HEK293T (cell line): ENCODE data around the gene RAD51B.

Experiments
- BHLHE40 ChIP-seq: fragments of 450-650 bp; IDR thresholded peaks from 2 replicates; pipeline ENCODE4 v1.6.1; 2016; ENCODE audit warnings: mild to moderate bottlenecking, moderate library complexity, borderline replicate concordance
- ELF4 ChIP-seq: fragments of 450-650 bp; IDR thresholded peaks from 2 replicates; pipeline ENCODE4 v1.6.1; 2017; ENCODE audit warnings: antibody characterized with exemption
- FOXK2 ChIP-seq: fragments of 450-650 bp; IDR thresholded peaks from 2 replicates; pipeline ENCODE4 v1.6.1; 2016; ENCODE audit warnings: mild to moderate bottlenecking
- FOXM1 ChIP-seq: fragments of 450-650 bp; IDR thresholded peaks from 2 replicates; pipeline ENCODE4 v1.6.1; 2017; ENCODE audit warnings: mild to moderate bottlenecking, borderline replicate concordance
- LEF1 ChIP-seq: fragments of 450-650 bp; IDR thresholded peaks from 2 replicates; pipeline ENCODE4 v1.6.1; 2017; ENCODE audit warnings: mild to moderate bottlenecking, borderline replicate concordance
- NFRKB ChIP-seq: fragments of 450-650 bp; IDR thresholded peaks from 2 replicates; pipeline ENCODE4 v1.6.1; 2016; ENCODE audit warnings: mild to moderate bottlenecking, moderate library complexity
- SP1 ChIP-seq: fragments of 450-650 bp; IDR thresholded peaks from 2 replicates; pipeline ENCODE4 v1.6.1; 2017
- SUZ12 ChIP-seq: fragments of 450-650 bp; IDR thresholded peaks from 2 replicates; pipeline ENCODE4 v1.6.1; 2016; ENCODE audit warnings: mild to moderate bottlenecking

DNA sequence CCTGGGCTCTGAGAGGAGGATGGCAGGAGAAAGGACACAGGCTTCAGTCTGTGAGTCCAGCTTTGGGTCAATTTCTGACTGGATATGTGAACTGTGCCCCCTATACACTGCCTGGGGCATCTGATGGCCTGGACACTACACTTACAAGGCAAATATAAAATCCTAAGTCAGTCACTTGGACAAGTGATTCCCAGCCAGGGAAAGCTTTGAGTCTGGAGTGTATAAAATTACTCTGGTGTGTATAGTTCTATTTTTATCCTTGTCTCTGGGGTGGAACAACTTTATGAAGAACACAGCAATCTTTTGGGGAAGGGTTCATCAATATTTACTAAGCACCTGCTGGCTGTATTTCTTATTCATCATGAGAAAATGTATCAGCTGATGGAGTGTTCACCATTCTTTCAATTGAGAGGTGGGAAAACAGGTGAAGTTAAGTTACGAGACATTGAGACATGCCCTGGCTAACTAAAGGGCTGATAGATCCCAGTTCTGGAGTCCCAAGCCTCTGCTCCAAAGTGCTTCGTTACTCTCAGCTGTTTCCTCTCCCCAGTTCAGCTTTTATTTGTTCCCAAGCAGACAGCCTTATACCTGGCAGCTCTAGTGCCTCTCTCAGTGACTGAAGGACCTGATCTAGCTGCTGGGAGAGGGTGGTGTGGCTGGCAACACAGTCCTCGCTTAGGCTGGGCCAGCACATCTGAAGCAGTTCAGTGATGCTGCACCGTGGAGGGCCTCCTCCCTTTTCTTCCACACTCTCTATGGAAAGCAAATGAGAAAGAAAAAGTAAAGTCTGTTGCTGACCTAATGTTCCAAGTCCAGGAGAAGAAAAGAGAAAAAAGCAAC lies 34.1 kb upstream of the RAD51B start:
- TF ChIP-seq FOXK2 = no peak
- no peak for TF ChIP-seq FOXM1
- no peak for TF ChIP-seq BHLHE40
- TF ChIP-seq SP1 = no peak
- TF ChIP-seq LEF1 = no peak
- TF ChIP-seq SUZ12 = no peak
- TF ChIP-seq ELF4 = no peak
- TF ChIP-seq NFRKB = no peak
